Measurements from ENCODE around the gene CEACAM21. TPM values are rescaled to one million over a fixed set of nuclear protein-coding genes. Genes with fewer than 3 reads are reported as not detected.
A peak's percentile ranks its signal among the peaks of the same experiment; 100 is the strongest.

CEACAM21 gene
- polyA plus RNA-seq, 3 donors = 2.1 to 6.4 (median 4.1) TPM

DNA sequence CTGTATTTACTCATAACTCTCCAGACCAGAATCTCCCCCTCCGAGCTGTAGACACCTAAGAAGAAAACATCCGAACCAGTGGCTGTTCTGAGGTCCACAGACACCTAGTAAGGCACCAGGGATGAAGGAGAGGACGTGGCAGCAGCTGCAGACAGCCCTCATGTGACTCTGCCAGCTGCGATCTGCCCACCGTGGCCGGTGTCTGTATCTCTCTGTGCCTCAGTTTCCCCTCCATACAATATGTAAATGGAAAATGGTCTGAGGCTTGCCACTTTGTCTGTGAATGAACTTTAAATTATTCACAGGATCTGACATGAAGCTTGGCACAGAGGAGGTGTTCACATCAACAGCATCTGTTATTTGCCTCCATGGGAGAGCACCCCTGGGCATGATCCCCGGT, 48.5 kb downstream of the CEACAM21 start:
- peak overlapping the region; percentile 30 to 90 for H3K27ac ChIP-seq (ENCODE audit: low read depth in 1 of 2, low read length in 2 of 2)
- no peaks in the 10 kb centered on the region for H3K27me3 ChIP-seq (ENCODE audit: control insufficient read depth in 2 of 2, insufficient read depth in 2 of 2, low read length in 2 of 2)
- peak overlapping the region in 2 of 3 experiments; percentile 80 to 98 for H3K4me3 ChIP-seq (replicated peaks in 1 of 3; ENCODE audit: low read depth in 2 of 3, low read length in 3 of 3)
- H3K9me3 ChIP-seq (replicated peaks in 1 of 2; ENCODE audit: control insufficient read depth in 1 of 2, insufficient read depth in 1 of 2, low read length in 2 of 2) = no peaks in the 10 kb centered on the region
- H3K79me2 ChIP-seq (ENCODE audit: insufficient read depth, low read length) = peaks cover 73% of the 10 kb centered on the region
- peak overlapping the region; percentile 79 for H3K9ac ChIP-seq (ENCODE audit: insufficient read depth, low read length, poor library complexity, severe bottlenecking)
- H3K4me2 ChIP-seq (replicated peaks; ENCODE audit: extremely low read depth, low read length, poor library complexity, severe bottlenecking) = peak overlapping the region; percentile 100
- Mint-ChIP-seq H3K27ac (peak overlapping the region; percentile 54 to 94 (median 75)), H3K4me1 (peaks cover 87% of the 10 kb centered on the region), H3K36me3 (peaks cover 17 to 37% of the 10 kb centered on the region in 2 donors), H3K27me3 (ENCODE audit: low read depth in 3 of 3) (peaks cover 0 to 4% (median 2%) of the 10 kb centered on the region in 3 donors), H3K9me3 (no peaks in the 10 kb centered on the region), H3K4me3 (peak overlapping the region; percentile 98 to 99)
- TF ChIP-seq, protein P1, sequence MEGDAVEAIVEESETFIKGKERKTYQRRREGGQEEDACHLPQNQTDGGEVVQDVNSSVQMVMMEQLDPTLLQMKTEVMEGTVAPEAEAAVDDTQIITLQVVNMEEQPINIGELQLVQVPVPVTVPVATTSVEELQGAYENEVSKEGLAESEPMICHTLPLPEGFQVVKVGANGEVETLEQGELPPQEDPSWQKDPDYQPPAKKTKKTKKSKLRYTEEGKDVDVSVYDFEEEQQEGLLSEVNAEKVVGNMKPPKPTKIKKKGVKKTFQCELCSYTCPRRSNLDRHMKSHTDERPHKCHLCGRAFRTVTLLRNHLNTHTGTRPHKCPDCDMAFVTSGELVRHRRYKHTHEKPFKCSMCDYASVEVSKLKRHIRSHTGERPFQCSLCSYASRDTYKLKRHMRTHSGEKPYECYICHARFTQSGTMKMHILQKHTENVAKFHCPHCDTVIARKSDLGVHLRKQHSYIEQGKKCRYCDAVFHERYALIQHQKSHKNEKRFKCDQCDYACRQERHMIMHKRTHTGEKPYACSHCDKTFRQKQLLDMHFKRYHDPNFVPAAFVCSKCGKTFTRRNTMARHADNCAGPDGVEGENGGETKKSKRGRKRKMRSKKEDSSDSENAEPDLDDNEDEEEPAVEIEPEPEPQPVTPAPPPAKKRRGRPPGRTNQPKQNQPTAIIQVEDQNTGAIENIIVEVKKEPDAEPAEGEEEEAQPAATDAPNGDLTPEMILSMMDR (IDR thresholded peaks at IDR 0.05) = no peak
- no peak overlapping the region for H2AFZ ChIP-seq (ENCODE audit: insufficient read depth, low read depth, low read length, poor library complexity, severe bottlenecking)
- peaks cover 84 to 89% of the 10 kb centered on the region in 2 donors for H3K4me1 ChIP-seq (ENCODE audit: control insufficient read depth in 1 of 2, insufficient read depth in 2 of 2, low read length in 2 of 2)
- DNase-seq = no peak
- intact Hi-C loops (cut with micrococcal nuclease) = no loop called here
- 94% methylated on average over 3 of the region's 7 CpGs for WGBS (ENCODE audit: insufficient coverage)
- peaks cover 5 to 6% of the 10 kb centered on the region in 2 donors for H3K36me3 ChIP-seq (replicated peaks in 1 of 2; ENCODE audit: control insufficient read depth in 1 of 2, insufficient read depth in 2 of 2, low read length in 2 of 2)
- H4K20me1 ChIP-seq (ENCODE audit: insufficient read depth, low read length) = peaks cover 42% of the 10 kb centered on the region

DNA sequence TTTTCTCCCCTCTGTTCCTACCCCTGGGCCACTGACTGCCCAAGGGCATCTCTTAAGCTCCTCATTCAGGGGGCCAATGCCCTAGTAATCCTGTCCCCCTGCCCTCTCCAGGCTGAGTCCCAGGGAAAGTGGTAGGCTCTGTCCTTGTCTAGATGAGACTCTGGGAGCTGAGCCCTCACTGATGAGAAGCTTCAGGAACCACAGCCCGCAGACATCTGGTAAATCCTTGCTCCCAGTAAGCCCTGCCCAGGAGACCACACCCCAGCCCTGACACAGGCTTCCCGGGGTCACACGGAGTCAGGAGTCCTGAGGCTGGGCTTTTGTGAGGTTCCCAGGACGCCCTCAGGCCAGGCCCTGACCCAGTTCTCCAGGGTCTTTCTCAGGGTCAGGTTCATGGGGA, 49.0 kb downstream of the CEACAM21 start:
- Histone ChIP-seq H3K79me2 (ENCODE audit: insufficient read depth, low read length) (peaks cover 69% of the 10 kb centered on the region), H3K4me3 (replicated peaks in 1 of 3; ENCODE audit: low read depth in 2 of 3, low read length in 3 of 3) (peak overlapping the region in 2 of 3 experiments; percentile 80 to 98), H3K36me3 (replicated peaks in 1 of 2; ENCODE audit: control insufficient read depth in 1 of 2, insufficient read depth in 2 of 2, low read length in 2 of 2) (peaks cover 5 to 6% of the 10 kb centered on the region in 2 donors), H3K27me3 (ENCODE audit: control insufficient read depth in 2 of 2, insufficient read depth in 2 of 2, low read length in 2 of 2) (no peaks in the 10 kb centered on the region), H3K9ac (ENCODE audit: insufficient read depth, low read length, poor library complexity, severe bottlenecking) (peak overlapping the region; percentile 79), H3K9me3 (replicated peaks in 1 of 2; ENCODE audit: control insufficient read depth in 1 of 2, insufficient read depth in 1 of 2, low read length in 2 of 2) (peaks cover 0 to 2% of the 10 kb centered on the region in 2 donors), H3K4me2 (replicated peaks; ENCODE audit: extremely low read depth, low read length, poor library complexity, severe bottlenecking) (peak overlapping the region; percentile 100), H2AFZ (ENCODE audit: insufficient read depth, low read depth, low read length, poor library complexity, severe bottlenecking) (no peak overlapping the region), H3K4me1 (ENCODE audit: control insufficient read depth in 1 of 2, insufficient read depth in 2 of 2, low read length in 2 of 2) (peaks cover 79 to 85% of the 10 kb centered on the region in 2 donors), H3K27ac (ENCODE audit: low read depth in 1 of 2, low read length in 2 of 2) (peak overlapping the region; percentile 30 to 90), H4K20me1 (ENCODE audit: insufficient read depth, low read length) (peaks cover 38% of the 10 kb centered on the region)
- peaks cover 0 to 2% (median 1%) of the 10 kb centered on the region in 3 donors for H3K27me3 Mint-ChIP-seq (ENCODE audit: low read depth in 3 of 3)
- 58% methylated on average over 2 of the region's 4 CpGs for WGBS (ENCODE audit: insufficient coverage)
- H3K4me3 Mint-ChIP-seq = peak overlapping the region; percentile 98 to 99
- DNase-seq = no peak
- H3K27ac Mint-ChIP-seq = peak overlapping the region; percentile 15 to 95 (median 75)
- intact Hi-C loops (cut with micrococcal nuclease) = no loop called here
- H3K4me1 Mint-ChIP-seq = peaks cover 82% of the 10 kb centered on the region
- peaks cover 0 to 4% (median 1%) of the 10 kb centered on the region in 7 donors for H3K9me3 Mint-ChIP-seq
- peaks cover 17 to 35% of the 10 kb centered on the region in 2 donors for H3K36me3 Mint-ChIP-seq
- TF ChIP-seq, protein P1 (IDR thresholded peaks at IDR 0.05) = no peak
